Suprapubic skin (tissue), 4 donors: ENCODE measurements around the gene PIK3CD. TPM values are rescaled to one million over a fixed set of nuclear protein-coding genes. Genes with fewer than 3 reads are reported as not detected.

ENCODE experiments used
- DNase-seq, 2 donors: peaks; one replicate each; pipeline ENCODE4 v3.0.0-alpha.2; 2019; ENCODE audit warnings: low spot score in 2 of 2
- H3K27ac ChIP-seq: fragments of 200-600 bp; sonication (generic); one replicate; pipeline ENCODE4 v1.5.1; 2019
- H3K27me3 ChIP-seq: fragments of 200-600 bp; sonication (generic); one replicate; pipeline ENCODE4 v1.5.1; 2019
- H3K36me3 ChIP-seq: fragments of 200-600 bp; sonication (generic); one replicate; pipeline ENCODE4 v1.5.1; 2019
- H3K4me1 ChIP-seq: fragments of 200-600 bp; sonication (generic); one replicate; pipeline ENCODE4 v1.5.1; 2019
- H3K4me3 ChIP-seq: fragments of 200-600 bp; sonication (generic); one replicate; pipeline ENCODE4 v1.5.1; 2019; ENCODE audit warnings: mild to moderate bottlenecking
- H3K9me3 ChIP-seq: fragments of 200-600 bp; sonication (generic); one replicate; pipeline ENCODE4 v1.5.1; 2019
- EP300 ChIP-seq: sonication (generic); formaldehyde crosslinking; IDR thresholded peaks from one replicate; pipeline ENCODE4 v1.6.1; 2017; ENCODE audit warnings: antibody characterized with exemption
- POLR2A ChIP-seq, 2 donors: fragments of 450-650 bp; IDR thresholded peaks; one replicate each; pipeline ENCODE4 v1.6.1; 2017; ENCODE audit warnings: antibody characterized with exemption in 2 of 2, mild to moderate bottlenecking in 2 of 2, moderate library complexity in 2 of 2
- POLR2AphosphoS5 ChIP-seq, 3 donors: sonication (generic); formaldehyde crosslinking; IDR thresholded peaks; one replicate each; pipeline ENCODE4 v1.6.1; 2017; ENCODE audit warnings: antibody characterized with exemption in 3 of 3
- WGBS: methylation state at CpG from one replicate; pipeline ENCODE4 v1.1.5; 2018; 5-methylcytosine and 5-hydroxymethylcytosine counted together
- total RNA-seq, 4 donors: library from RNA; depleted of rRNA; stranded (reverse); fragments of >200 nt; gene quantifications; one replicate each; pipeline ENCODE4 v1.1.0, GENCODE V29; 2016
- TF ChIP-seq, protein P1 (sequence below), 2 donors: fragments of 200-600 bp in 1 of 2; fragments of 450-650 bp in 1 of 2; sonication (generic) in 1 of 2; IDR thresholded peaks; one replicate each; pipeline ENCODE4 v1.5.1; 2016 to 2019; ENCODE audit warnings: antibody characterized with exemption in 2 of 2, mild to moderate bottlenecking in 1 of 2, moderate library complexity in 1 of 2

Gene PIK3CD
- total RNA-seq, 4 donors from 2014 or later = 4.0 to 8.6 (median 6.4) TPM

DNA sequence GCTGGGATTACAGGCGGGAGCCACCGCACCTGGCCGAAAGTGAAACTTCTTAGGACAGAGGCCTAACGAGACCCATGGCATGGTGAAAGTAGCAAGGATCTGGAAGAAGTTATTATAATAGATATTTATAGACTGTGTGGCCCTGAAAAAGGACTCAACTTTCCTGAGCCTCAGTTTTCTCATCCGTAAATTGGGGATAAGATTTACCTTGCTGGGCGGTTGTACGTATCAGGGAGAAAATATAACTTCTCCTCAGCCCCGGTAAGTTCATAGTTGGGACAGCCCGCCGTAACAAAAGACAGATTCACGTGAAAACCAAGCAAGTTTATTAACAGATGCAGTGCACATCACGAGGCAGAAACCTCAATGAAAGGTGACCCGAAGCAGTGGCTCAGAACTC lies 5.5 kb upstream of the PIK3CD start:
- no peaks in the 10 kb centered on the region for H3K9me3 ChIP-seq
- H3K27ac ChIP-seq = no peak overlapping the region
- H3K36me3 ChIP-seq = no peaks in the 10 kb centered on the region
- H3K4me1 ChIP-seq = peaks cover 3% of the 10 kb centered on the region
- peaks cover 6% of the 10 kb centered on the region for H3K27me3 ChIP-seq
- no peak for DNase-seq
- TF ChIP-seq, protein P1, sequence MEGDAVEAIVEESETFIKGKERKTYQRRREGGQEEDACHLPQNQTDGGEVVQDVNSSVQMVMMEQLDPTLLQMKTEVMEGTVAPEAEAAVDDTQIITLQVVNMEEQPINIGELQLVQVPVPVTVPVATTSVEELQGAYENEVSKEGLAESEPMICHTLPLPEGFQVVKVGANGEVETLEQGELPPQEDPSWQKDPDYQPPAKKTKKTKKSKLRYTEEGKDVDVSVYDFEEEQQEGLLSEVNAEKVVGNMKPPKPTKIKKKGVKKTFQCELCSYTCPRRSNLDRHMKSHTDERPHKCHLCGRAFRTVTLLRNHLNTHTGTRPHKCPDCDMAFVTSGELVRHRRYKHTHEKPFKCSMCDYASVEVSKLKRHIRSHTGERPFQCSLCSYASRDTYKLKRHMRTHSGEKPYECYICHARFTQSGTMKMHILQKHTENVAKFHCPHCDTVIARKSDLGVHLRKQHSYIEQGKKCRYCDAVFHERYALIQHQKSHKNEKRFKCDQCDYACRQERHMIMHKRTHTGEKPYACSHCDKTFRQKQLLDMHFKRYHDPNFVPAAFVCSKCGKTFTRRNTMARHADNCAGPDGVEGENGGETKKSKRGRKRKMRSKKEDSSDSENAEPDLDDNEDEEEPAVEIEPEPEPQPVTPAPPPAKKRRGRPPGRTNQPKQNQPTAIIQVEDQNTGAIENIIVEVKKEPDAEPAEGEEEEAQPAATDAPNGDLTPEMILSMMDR (IDR thresholded peaks at IDR 0.05) = no peak
- no peak for TF ChIP-seq POLR2AphosphoS5 (IDR thresholded peaks at IDR 0.05)
- no peak for TF ChIP-seq POLR2A (IDR thresholded peaks at IDR 0.05)
- no peak for TF ChIP-seq EP300
- 93% methylated on average over 13 of the region's 13 CpGs for WGBS
- no peak overlapping the region for H3K4me3 ChIP-seq

DNA sequence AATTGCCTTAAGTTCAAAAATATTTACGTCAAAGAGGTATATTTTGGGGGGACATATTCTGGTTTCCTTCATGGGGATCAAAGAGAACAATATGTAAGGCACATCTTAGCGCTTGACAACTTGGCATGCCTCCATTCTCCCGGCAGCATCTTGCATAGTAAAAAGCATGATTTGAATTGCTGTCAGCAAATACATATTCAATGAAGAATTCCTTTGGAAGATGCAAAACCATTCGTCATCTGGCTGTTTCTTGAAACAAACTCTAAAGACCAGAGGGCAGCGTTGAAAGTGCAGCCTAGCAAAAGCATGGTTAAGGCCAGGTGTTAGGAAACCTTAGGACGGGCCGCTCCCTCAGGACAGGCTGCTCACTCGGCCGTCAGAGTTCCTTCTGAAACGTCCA lies 3.4 kb upstream of the PIK3CD start:
- H3K27me3 ChIP-seq = peaks cover 26% of the 10 kb centered on the region
- H3K4me1 ChIP-seq = peaks cover 17% of the 10 kb centered on the region
- H3K9me3 ChIP-seq = no peaks in the 10 kb centered on the region
- H3K36me3 ChIP-seq = no peaks in the 10 kb centered on the region
- no peak overlapping the region for H3K4me3 ChIP-seq
- no peak overlapping the region for H3K27ac ChIP-seq
- no peak for DNase-seq
- 56% methylated on average over 10 of the region's 10 CpGs for WGBS
- TF ChIP-seq, protein P1 (IDR thresholded peaks at IDR 0.05) = no peak
- TF ChIP-seq POLR2AphosphoS5 (IDR thresholded peaks at IDR 0.05) (no peak), POLR2A (IDR thresholded peaks at IDR 0.05) (no peak), EP300 (no peak)

DNA sequence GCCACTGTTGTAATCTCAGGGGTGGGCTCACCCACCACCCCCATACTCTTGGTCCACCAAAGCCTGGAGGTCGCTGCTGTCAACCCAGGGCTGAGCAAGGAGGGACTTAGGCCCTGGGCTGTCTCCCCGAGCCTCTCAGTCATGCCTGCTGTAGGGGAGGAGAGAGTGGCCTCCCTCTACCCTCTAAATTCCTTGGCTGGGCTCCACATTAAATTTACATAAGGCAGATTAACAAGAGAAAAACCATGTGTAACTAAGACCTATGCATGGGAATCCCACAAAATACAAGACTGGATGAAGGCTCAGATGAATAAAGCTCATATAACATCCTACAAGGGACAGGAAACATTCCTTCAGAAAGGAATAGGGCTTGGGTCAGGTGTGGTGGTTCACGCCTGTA lies 1.8 kb upstream of the PIK3CD start:
- peaks cover 35% of the 10 kb centered on the region for H3K27me3 ChIP-seq
- no peak overlapping the region for H3K27ac ChIP-seq
- DNase-seq = no peak
- 93% methylated on average over 3 of the region's 3 CpGs for WGBS
- H3K9me3 ChIP-seq = no peaks in the 10 kb centered on the region
- no peaks in the 10 kb centered on the region for H3K36me3 ChIP-seq
- TF ChIP-seq POLR2AphosphoS5 (IDR thresholded peaks at IDR 0.05) (no peak), EP300 (no peak), POLR2A (IDR thresholded peaks at IDR 0.05) (no peak)
- TF ChIP-seq, protein P1 (IDR thresholded peaks at IDR 0.05) = no peak
- H3K4me1 ChIP-seq = peaks cover 17% of the 10 kb centered on the region
- no peak overlapping the region for H3K4me3 ChIP-seq

DNA sequence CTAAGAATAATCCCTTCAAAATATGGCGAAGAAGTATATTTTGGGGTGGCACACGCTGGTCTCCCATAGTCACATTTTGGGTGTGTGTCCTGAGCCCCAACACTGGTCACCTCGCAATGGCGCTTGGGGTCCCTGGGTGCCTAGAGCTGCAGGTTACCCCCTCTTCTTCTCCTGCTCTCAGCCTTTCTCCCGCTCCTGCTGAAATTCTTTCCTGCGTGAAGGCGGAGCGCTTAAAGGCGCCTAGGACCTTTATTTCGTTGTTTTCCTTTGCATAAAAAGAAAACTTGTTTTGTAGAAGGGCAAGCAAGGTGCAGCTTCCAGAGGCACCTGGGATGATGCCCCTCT lies 339 bp upstream of the PIK3CD start:
- Histone ChIP-seq H3K36me3 (no peaks in the 10 kb centered on the region), H3K27me3 (peaks cover 35% of the 10 kb centered on the region), H3K4me3 (peak overlapping the region; percentile 59), H3K27ac (no peak overlapping the region), H3K4me1 (peaks cover 14% of the 10 kb centered on the region), H3K9me3 (no peaks in the 10 kb centered on the region)
- TF ChIP-seq POLR2AphosphoS5 (IDR thresholded peaks at IDR 0.05) (no peak), POLR2A (IDR thresholded peaks at IDR 0.05) (no peak), EP300 (no peak)
- TF ChIP-seq, protein P1 (IDR thresholded peaks at IDR 0.05) = no peak
- WGBS = 24% methylated on average over 10 of the region's 10 CpGs
- no peak for DNase-seq

DNA sequence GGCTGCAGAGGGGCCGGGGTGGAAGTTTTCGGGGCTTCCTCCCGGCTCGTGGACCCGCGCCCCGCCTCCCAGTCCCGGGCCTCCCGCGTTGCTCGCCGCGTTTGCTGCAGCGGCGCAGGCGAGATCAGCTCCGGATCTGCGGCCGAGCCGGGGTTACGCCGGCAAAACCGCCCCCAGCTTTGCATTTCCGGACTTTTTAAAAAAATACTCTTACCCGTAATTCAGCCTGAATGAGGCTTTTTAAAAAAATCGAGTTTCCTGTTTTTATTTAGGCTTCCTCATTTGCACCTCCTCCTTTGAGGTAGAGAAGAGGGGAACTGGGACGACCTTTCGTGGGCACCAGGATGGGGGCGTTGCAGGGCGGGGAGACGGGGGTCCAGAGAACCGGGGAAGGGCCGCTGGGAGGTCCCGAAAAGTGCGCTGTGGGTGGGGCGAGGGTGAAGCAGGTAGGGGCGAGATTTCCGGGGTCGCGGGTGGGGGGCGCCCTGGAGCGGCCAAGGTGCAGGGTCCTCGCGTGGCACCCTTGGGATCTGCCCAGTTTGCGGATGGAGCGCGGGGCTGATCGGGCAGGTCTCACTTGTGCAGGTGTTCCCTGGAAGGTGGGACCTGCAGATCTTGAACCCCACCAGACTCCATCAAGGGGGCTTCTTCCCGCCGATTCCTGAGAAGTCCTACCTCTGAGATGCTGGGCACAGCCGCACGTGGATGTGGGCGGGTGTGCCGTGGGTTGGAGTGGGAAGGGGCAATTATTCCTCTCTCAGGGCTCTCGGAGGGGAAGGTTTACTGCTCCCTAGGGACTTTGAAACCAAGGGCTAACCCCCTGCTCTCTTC lies 1.1 kb downstream of the PIK3CD start:
- 6% methylated on average over 25 of the region's 55 CpGs for WGBS
- H3K4me3 ChIP-seq = peak overlapping the region; percentile 59
- peak overlapping the region; percentile 66 for H3K27ac ChIP-seq
- no peaks in the 10 kb centered on the region for H3K36me3 ChIP-seq
- TF ChIP-seq, protein P1 (IDR thresholded peaks at IDR 0.05) = no peak
- TF ChIP-seq EP300 (no peak), POLR2AphosphoS5 (IDR thresholded peaks at IDR 0.05) (no peak), POLR2A (IDR thresholded peaks at IDR 0.05) (no peak)
- DNase-seq = no peak
- peaks cover 14% of the 10 kb centered on the region for H3K4me1 ChIP-seq
- peaks cover 35% of the 10 kb centered on the region for H3K27me3 ChIP-seq
- H3K9me3 ChIP-seq = no peaks in the 10 kb centered on the region
